ENCODE data around the gene LYVE1. TPM values are rescaled to one million over a fixed set of nuclear protein-coding genes. Genes with fewer than 3 reads are reported as not detected.

Gene LYVE1
- total and polyA plus RNA-seq, 2 of the 13 experiments (the other 11 are each of a cell fraction or from before 2014, with no cell fraction given) = 1.2 to 1.4 TPM

DNA sequence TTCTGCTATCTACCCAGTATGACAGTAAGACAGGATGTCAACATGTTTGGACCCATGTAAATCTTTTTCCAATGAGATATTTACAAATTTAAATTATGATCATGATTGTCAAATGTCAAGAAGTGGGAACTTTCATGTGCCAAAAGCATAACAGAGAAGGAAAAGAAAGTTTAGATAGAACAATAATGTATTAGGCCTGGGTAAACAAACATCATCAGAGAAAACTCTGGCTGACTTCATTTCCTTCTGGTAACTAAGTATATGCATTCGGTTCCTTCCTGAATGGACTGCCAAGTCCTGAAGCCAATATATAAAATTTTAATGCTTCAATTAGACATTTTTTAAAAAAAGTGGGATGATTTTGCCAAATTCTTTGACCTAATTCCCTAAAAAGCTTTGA is 44.0 kb downstream of the LYVE1 start:
- Histone ChIP-seq H3K36me3 (replicated peaks in 1 of 2; ENCODE audit: control insufficient read depth in 1 of 2, insufficient read depth in 2 of 2, low read length in 2 of 2) (peaks cover 2 to 36% of the 10 kb centered on the region in 2 experiments; a peak in 4 of 5 replicates), H3K4me2 (ENCODE audit: low read depth, low read length) (no peak overlapping the region), H3K9me3 (ENCODE audit: low read length) (no peaks in the 10 kb centered on the region), H2AFZ (ENCODE audit: low read length) (no peak overlapping the region), H3K9ac (ENCODE audit: insufficient read depth, low read depth, low read length) (no peak overlapping the region), H3K27me3 (ENCODE audit: control insufficient read depth in 1 of 2, insufficient read depth in 2 of 2, low read length in 2 of 2) (no peaks in the 10 kb centered on the region), H3K4me3 (replicated peaks in 1 of 3; ENCODE audit: insufficient read depth in 1 of 3, low read depth in 2 of 3, low read length in 3 of 3) (no peak overlapping the region), H3K79me2 (ENCODE audit: insufficient read depth, low read length) (no peaks in the 10 kb centered on the region), H3K27ac (ENCODE audit: extremely low read length, insufficient read depth, low read length) (no peak overlapping the region), H3K4me1 (ENCODE audit: insufficient read depth, low read length) (peaks cover 6% of the 10 kb centered on the region; the same call in 1 of the 2 replicates), H4K20me1 (ENCODE audit: insufficient read depth, low read length) (no peaks in the 10 kb centered on the region)
- in situ Hi-C loops (cut with HindIII; ENCODE audit: extremely low pct_ligation_motif_present, low pct_unique_long_range_greater_than_20kb) (no loop called here), intact Hi-C loops (cut with micrococcal nuclease; ENCODE audit: unreplicated experiment) (no loop called here)
- POLR2A ChIA-PET = no interaction called here
- CTCF ChIA-PET (ENCODE audit: low intra/inter-chr PET ratio, low total read pairs) = no interaction called here
- no peak for TF ChIP-seq MEIS2 (CRISPR knock-in tag; IDR thresholded peaks at IDR 0.05)
- TF ChIP-seq, protein P1, sequence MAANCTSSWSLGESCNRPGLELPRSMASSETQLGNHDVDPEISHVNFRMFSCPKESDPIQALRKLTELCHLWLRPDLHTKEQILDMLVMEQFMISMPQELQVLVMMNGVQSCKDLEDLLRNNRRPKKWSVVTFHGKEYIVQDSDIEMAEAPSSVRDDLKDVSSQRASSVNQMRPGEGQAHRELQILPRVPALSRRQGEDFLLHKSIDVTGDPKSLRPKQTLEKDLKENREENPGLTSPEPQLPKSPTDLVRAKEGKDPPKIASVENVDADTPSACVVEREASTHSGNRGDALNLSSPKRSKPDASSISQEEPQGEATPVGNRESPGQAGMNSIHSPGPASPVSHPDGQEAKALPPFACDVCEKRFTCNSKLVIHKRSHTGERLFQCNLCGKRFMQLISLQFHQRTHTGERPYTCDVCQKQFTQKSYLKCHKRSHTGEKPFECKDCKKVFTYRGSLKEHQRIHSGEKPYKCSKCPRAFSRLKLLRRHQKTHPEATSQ (CRISPR knock-in tag; IDR thresholded peaks at IDR 0.05; ENCODE audit: borderline replicate concordance) = no peak
- TF ChIP-seq ZNF737 (CRISPR knock-in tag; IDR thresholded peaks at IDR 0.05; ENCODE audit: borderline replicate concordance) = no peak
- no peak for TF ChIP-seq ERF (CRISPR knock-in tag; IDR thresholded peaks at IDR 0.05)
- no peak for TF ChIP-seq RNF2 (conservative IDR thresholded peaks at IDR 0.05; ENCODE audit: low read depth)
- no peak for TF ChIP-seq ZNF850 (CRISPR knock-in tag; conservative IDR thresholded peaks at IDR 0.05)
- TF ChIP-seq DMAP1 (CRISPR knock-in tag; IDR thresholded peaks at IDR 0.05) = no peak
- no peak for TF ChIP-seq KDM2A (CRISPR knock-in tag; IDR thresholded peaks at IDR 0.05; ENCODE audit: borderline replicate concordance, low read depth)
- DNase-seq (ENCODE audit: low spot score) = no peak
- ATAC-seq = no peak
- BruUV-seq (replicated peaks) = no TSS peak
- 97% methylated on average over 1 of the region's 1 CpG for WGBS (ENCODE audit: low lambda C conversion rate)
- no peak for FAIRE-seq

DNA sequence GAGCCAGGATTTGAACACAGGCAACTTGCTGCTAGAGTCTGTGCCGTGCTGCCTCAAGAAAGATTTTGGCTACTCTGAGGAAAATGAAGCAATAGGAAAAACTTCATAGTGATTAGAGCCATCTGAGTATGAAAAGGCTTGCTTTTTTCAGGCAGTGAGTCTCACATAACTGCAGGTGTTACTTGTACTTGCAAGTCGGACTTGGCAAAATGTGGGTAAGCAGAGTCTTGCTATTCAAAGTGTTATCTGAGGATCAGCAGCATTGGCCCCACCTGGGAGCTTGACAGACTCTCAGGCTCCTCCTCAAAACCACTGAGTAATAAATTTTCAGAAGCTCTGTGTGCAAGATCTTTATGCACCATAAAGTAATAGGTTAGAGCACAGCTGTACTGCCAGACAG is 45.5 kb downstream of the LYVE1 start:
- no peaks in the 10 kb centered on the region for H4K20me1 ChIP-seq (ENCODE audit: insufficient read depth, low read length)
- DNase-seq (ENCODE audit: low spot score) (no peak), ATAC-seq (no peak), FAIRE-seq (no peak)
- in situ Hi-C loops (cut with HindIII; ENCODE audit: extremely low pct_ligation_motif_present, low pct_unique_long_range_greater_than_20kb) (no loop called here), intact Hi-C loops (cut with micrococcal nuclease; ENCODE audit: unreplicated experiment) (no loop called here)
- no peaks in the 10 kb centered on the region for H3K4me1 ChIP-seq (ENCODE audit: insufficient read depth, low read length)
- ChIA-PET POLR2A (no interaction called here), CTCF (ENCODE audit: low intra/inter-chr PET ratio, low total read pairs) (no interaction called here)
- WGBS (ENCODE audit: low lambda C conversion rate) = 92% methylated on average over 2 of the region's 2 CpGs
- no peak overlapping the region for H3K9ac ChIP-seq (ENCODE audit: insufficient read depth, low read depth, low read length)
- no peak overlapping the region for H3K4me3 ChIP-seq (replicated peaks in 1 of 3; ENCODE audit: insufficient read depth in 1 of 3, low read depth in 2 of 3, low read length in 3 of 3)
- H3K27ac ChIP-seq (ENCODE audit: extremely low read length, insufficient read depth, low read length) = no peak overlapping the region
- H3K79me2 ChIP-seq (ENCODE audit: insufficient read depth, low read length) = no peaks in the 10 kb centered on the region
- H3K4me2 ChIP-seq (ENCODE audit: low read depth, low read length) = no peak overlapping the region
- no peaks in the 10 kb centered on the region for H3K27me3 ChIP-seq (ENCODE audit: control insufficient read depth in 1 of 2, insufficient read depth in 2 of 2, low read length in 2 of 2)
- H2AFZ ChIP-seq (ENCODE audit: low read length) = no peak overlapping the region
- no TSS peak for BruUV-seq (replicated peaks)
- no peaks in the 10 kb centered on the region for H3K9me3 ChIP-seq (ENCODE audit: low read length)
- peaks cover 0 to 28% of the 10 kb centered on the region in 2 experiments; a peak in 3 of 5 replicates for H3K36me3 ChIP-seq (replicated peaks in 1 of 2; ENCODE audit: control insufficient read depth in 1 of 2, insufficient read depth in 2 of 2, low read length in 2 of 2)
- TF ChIP-seq GTF2F1 (IDR thresholded peaks at IDR 0.05; ENCODE audit: low read length) (no peak), ZBTB37 (CRISPR knock-in tag; IDR thresholded peaks at IDR 0.05) (no peak), CEBPG (CRISPR knock-in tag; IDR thresholded peaks at IDR 0.05) (no peak), KLF6 (CRISPR knock-in tag; IDR thresholded peaks at IDR 0.05) (no peak), ZNF879 (CRISPR knock-in tag; IDR thresholded peaks at IDR 0.05) (no peak), ZSCAN20 (CRISPR knock-in tag; IDR thresholded peaks at IDR 0.05; ENCODE audit: borderline replicate concordance) (no peak), ZSCAN22 (CRISPR knock-in tag; IDR thresholded peaks at IDR 0.05) (no peak), RFXAP (CRISPR knock-in tag; IDR thresholded peaks at IDR 0.05; ENCODE audit: borderline replicate concordance) (no peak), RFX1 (IDR thresholded peaks at IDR 0.05) (no peak)
- TF ChIP-seq, protein P2, sequence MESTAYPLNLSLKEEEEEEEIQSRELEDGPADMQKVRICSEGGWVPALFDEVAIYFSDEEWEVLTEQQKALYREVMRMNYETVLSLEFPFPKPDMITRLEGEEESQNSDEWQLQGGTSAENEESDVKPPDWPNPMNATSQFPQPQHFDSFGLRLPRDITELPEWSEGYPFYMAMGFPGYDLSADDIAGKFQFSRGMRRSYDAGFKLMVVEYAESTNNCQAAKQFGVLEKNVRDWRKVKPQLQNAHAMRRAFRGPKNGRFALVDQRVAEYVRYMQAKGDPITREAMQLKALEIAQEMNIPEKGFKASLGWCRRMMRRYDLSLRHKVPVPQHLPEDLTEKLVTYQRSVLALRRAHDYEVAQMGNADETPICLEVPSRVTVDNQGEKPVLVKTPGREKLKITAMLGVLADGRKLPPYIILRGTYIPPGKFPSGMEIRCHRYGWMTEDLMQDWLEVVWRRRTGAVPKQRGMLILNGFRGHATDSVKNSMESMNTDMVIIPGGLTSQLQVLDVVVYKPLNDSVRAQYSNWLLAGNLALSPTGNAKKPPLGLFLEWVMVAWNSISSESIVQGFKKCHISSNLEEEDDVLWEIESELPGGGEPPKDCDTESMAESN (CRISPR knock-in tag; conservative IDR thresholded peaks at IDR 0.05) = no peak

Measured in HepG2 (cell line).